Heart left ventricle (tissue), 16 donors: Measurements from ENCODE around the gene CNPY3. TPM values are rescaled to one million over a fixed set of nuclear protein-coding genes. Genes with fewer than 3 reads are reported as not detected.

Experiments
- ATAC-seq, 4 donors: fragments of 200-7000 bp; cut with Tn5 transposase; one replicate each; pipeline ENCODE4 v1.9.1; 2020 to 2022; ENCODE audit warnings: moderate library complexity in 4 of 4, mild to moderate bottlenecking in 3 of 4, moderate number of reproducible peaks in 1 of 4
- DNase-seq, 5 donors: peaks; one replicate each; pipeline ENCODE4 v3.0.0-alpha.2; 2020
- H3K27ac ChIP-seq, 12 donors: fragments of 200-600 bp; sonication (generic) in 4 of 12; one replicate each; pipeline versions ENCODE4 v1.5.0 to v1.8.0; 2016 to 2022; ENCODE audit warnings: mild to moderate bottlenecking in 2 of 12
- H3K27me3 ChIP-seq, 9 donors: fragments of 200-600 bp; sonication (generic) in 2 of 9; one replicate each; pipeline versions ENCODE4 v1.5.1 to v1.8.0; 2016 to 2022; ENCODE audit warnings: mild to moderate bottlenecking in 3 of 9
- H3K36me3 ChIP-seq, 9 donors: fragments of 200-600 bp; sonication (generic) in 2 of 9; one replicate each; pipeline versions ENCODE4 v1.5.0 to v1.8.0; 2018 to 2022; ENCODE audit warnings: mild to moderate bottlenecking in 2 of 9
- H3K4me1 ChIP-seq, 12 donors: fragments of 200-600 bp; sonication (generic) in 4 of 12; one replicate each; pipeline versions ENCODE4 v1.5.0 to v1.8.0; 2016 to 2022; ENCODE audit warnings: mild to moderate bottlenecking in 3 of 12
- H3K4me3 ChIP-seq, 12 donors: fragments of 200-600 bp; sonication (generic) in 4 of 12; one replicate each; pipeline versions ENCODE4 v1.5.0 to v1.8.0; 2017 to 2022; ENCODE audit warnings: mild to moderate bottlenecking in 9 of 12, moderate library complexity in 4 of 12
- H3K9me3 ChIP-seq, 12 donors: fragments of 200-600 bp; sonication (generic) in 4 of 12; one replicate each; pipeline versions ENCODE4 v1.5.0 to v1.8.0; 2016 to 2022; ENCODE audit warnings: mild to moderate bottlenecking in 1 of 12
- POLR2A ChIP-seq, 2 donors: fragments of 450-650 bp; IDR thresholded peaks; one replicate each; pipeline ENCODE4 v1.6.1; 2017; ENCODE audit warnings: antibody characterized with exemption in 2 of 2, mild to moderate bottlenecking in 2 of 2, moderate library complexity in 2 of 2
- whole genome bisulfite sequencing, 4 donors: extraction: QIAGEN DNeasy Blood & Tissue Kit in 2 of 4; methylation state at CpG; one replicate each; pipeline versions ENCODE4 v1.1.5 to v1.1.7; 2013 to 2018; 5-methylcytosine and 5-hydroxymethylcytosine counted together
- intact Hi-C, 10 donors: fragments of 100-400 bp; cut with DNase I; formaldehyde crosslinking; loops; one replicate each; pipeline versions ENCODE4 v1.11.1 to v1.14.2; 2022
- polyA plus RNA-seq, 2 donors: library from polyadenylated mRNA; stranded (reverse); fragments of 200-250 nt; gene quantifications; one replicate each; pipeline ENCODE4 v1.2.3, GENCODE V29; 2013
- total RNA-seq, 9 donors: library from RNA; depleted of rRNA in 2 of 9; stranded (reverse); fragments of >200 nt in 2 of 9; fragmentation: NEBNext Ultra II Directional in 3 of 9; extraction: Animal tissue kit (Norgen Biotek cat#: 25700) in 3 of 9; gene quantifications; one replicate each; pipeline versions ENCODE4 v1.1.0 to v1.2.4, GENCODE V29; 2016 to 2023
- TF ChIP-seq, protein P1 (sequence below), 12 donors: fragments of 200-600 bp; sonication (generic) in 4 of 12; IDR thresholded peaks; one replicate each; pipeline versions ENCODE4 v1.5.0 to v1.8.0; 2018 to 2022; ENCODE audit warnings: antibody characterized with exemption in 12 of 12, mild to moderate bottlenecking in 5 of 12
- donor health status: ischemic (EF 13 %, LVEDD 7.1; RV severe dilation, severe dysfunction).
- donor health status: healthy with polysubstance abuse.
- donor health status: DM: no; HTN: yes; CAD: no.
- donor health status: DM: no; HTN: no; CAD: no.
- donor health status: ischemic (EF 25% LVEDD 6.9; RV normal size, moderate dysfunction).
- donor health status: ischemic (EF 25% LVEDD 5.7; RV mildly dilated, moderate dysfunction).
- donor health status: healthy.
- donor health status: DM: yes; HTN: yes; CAD: no.
- donor health status: ischemic (EF 35%, LVEDD 5.7; RV mildly dilated, moderate dysfunction).
- donor health status: nonischemic (EF 11% LVEDD 7.7; RV severe dilation, severe dysfunction).
- donor health status: DM: yes; HTN: yes; CAD: no.
- donor health status: PGD.
- donor health status: ischemic (EF 29% LVEDD 5.4; RV normal size, mild dysfunction).
- donor health status: nonischemic (EF 23%, LVEDD 6.1; RV moderate dilation, normal function).

Gene CNPY3
- total and polyA plus RNA-seq, 11 donors: 13.8 to 44.0 (median 20.6) TPM

DNA sequence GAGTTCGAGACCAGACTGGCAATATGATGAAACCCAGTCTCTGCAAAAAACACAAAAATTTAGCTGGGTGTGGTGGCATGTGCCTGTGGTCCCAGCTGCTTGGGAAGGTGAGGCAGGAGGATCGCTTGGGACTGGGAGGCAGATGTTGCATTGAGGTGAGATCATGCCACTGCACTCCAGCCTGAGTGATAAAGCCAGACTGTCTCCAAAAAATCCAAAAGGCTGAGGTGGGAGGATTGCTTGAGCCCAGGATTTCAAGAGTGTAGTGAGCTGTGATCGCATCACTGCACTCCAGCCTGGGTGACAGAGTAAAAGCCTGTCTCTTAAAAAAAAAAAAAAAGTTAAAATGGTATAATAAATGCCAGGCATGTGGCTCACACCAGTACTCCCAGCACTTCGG is 14.7 kb upstream of the CNPY3 start:
- no peak for ATAC-seq
- Histone ChIP-seq H3K27ac (no peak overlapping the region), H3K4me3 (no peak overlapping the region), H3K4me1 (peaks cover 0 to 8% (median 3%) of the 10 kb centered on the region in 12 donors), H3K36me3 (no peaks in the 10 kb centered on the region), H3K9me3 (no peaks in the 10 kb centered on the region), H3K27me3 (peaks cover 0 to 27% (median 6%) of the 10 kb centered on the region in 9 donors)
- WGBS, 4 donors: 68 to 80% (median 79%) methylated on average over 4 of the region's 4 CpGs
- DNase-seq: no peak
- TF ChIP-seq POLR2A (IDR thresholded peaks at IDR 0.05): no peak
- TF ChIP-seq, protein P1, sequence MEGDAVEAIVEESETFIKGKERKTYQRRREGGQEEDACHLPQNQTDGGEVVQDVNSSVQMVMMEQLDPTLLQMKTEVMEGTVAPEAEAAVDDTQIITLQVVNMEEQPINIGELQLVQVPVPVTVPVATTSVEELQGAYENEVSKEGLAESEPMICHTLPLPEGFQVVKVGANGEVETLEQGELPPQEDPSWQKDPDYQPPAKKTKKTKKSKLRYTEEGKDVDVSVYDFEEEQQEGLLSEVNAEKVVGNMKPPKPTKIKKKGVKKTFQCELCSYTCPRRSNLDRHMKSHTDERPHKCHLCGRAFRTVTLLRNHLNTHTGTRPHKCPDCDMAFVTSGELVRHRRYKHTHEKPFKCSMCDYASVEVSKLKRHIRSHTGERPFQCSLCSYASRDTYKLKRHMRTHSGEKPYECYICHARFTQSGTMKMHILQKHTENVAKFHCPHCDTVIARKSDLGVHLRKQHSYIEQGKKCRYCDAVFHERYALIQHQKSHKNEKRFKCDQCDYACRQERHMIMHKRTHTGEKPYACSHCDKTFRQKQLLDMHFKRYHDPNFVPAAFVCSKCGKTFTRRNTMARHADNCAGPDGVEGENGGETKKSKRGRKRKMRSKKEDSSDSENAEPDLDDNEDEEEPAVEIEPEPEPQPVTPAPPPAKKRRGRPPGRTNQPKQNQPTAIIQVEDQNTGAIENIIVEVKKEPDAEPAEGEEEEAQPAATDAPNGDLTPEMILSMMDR (IDR thresholded peaks at IDR 0.05): no peak
- intact Hi-C loops: no loop called here

DNA sequence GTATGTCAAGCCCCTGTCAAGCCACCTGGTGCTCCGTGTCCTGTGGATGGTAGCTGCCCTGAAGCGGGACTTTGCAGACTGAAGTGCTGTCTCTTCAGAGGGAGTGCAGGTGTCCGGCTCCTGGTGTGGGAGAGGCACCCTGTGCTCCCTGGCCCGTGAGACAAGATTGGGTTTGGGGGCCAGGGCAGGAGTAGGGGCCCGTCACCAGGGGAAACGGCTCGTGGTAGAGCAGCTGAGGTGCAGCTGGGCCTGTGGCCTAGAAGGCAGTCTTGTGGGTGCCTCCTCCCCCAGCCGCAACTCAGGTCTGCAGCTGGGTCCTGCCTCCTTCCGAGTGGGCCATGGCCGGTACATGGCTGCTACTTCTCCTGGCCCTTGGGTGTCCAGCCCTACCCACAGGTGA is 13.5 kb upstream of the CNPY3 start, which contains the start of gene PTCRA:
PTCRA (plus strand) TSS at position 322 of the 400 bp plus-strand sequence; CDS start at position 339, 17 bp downstream.
- Histone ChIP-seq H3K27ac (no peak within 1 kb of the TSS), H3K4me3 (no peak within 1 kb of the TSS), H3K36me3 (no peaks in the 10 kb centered on the region), H3K4me1 (peaks cover 0 to 8% (median 3%) of the 10 kb centered on the region in 12 donors), H3K9me3 (no peaks in the 10 kb centered on the region), H3K27me3 (peaks cover 0 to 27% (median 6%) of the 10 kb centered on the region in 9 donors)
- DNase-seq (no peak), ATAC-seq (no peak)
- intact Hi-C loops: no loop called here
- no peak for TF ChIP-seq POLR2A (IDR thresholded peaks at IDR 0.05)
- TF ChIP-seq, protein P1 (IDR thresholded peaks at IDR 0.05): no peak
- 80 to 89% (median 85%) methylated on average over 7 to 10 of the region's 10 CpGs for WGBS, 4 donors

DNA sequence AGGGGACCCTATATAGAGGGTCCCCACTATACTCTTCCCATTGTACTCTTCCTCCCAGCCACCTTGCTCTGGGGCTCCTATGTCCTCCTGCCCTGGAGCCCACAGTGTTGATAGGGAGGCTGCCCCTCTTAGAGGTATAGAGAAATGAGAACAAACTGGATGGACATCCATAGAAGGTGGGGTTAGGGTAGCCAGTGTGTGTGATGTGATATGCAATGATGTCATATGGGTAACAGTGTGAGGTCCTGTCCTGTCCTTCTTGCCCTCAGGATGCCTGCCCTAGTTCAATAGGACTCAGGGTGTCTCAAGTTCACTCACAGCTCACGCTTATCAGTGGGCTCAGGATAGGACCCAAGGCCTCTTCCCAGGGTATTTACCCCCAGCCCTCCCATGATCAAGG is 13.0 kb upstream of the CNPY3 start:
- H3K27me3 ChIP-seq: peaks cover 0 to 22% (median 6%) of the 10 kb centered on the region in 9 donors
- H3K4me1 ChIP-seq: peaks cover 0 to 6% (median 3%) of the 10 kb centered on the region in 12 donors
- no peak for ATAC-seq
- intact Hi-C loops: no loop called here
- H3K4me3 ChIP-seq: no peak overlapping the region
- H3K36me3 ChIP-seq: no peaks in the 10 kb centered on the region
- H3K9me3 ChIP-seq: no peaks in the 10 kb centered on the region
- TF ChIP-seq, protein P1 (IDR thresholded peaks at IDR 0.05): no peak
- TF ChIP-seq POLR2A (IDR thresholded peaks at IDR 0.05): no peak
- H3K27ac ChIP-seq: no peak overlapping the region
- WGBS, 4 donors: 83 to 91% (median 87%) methylated on average over 1 of the region's 1 CpG
- DNase-seq: no peak

DNA sequence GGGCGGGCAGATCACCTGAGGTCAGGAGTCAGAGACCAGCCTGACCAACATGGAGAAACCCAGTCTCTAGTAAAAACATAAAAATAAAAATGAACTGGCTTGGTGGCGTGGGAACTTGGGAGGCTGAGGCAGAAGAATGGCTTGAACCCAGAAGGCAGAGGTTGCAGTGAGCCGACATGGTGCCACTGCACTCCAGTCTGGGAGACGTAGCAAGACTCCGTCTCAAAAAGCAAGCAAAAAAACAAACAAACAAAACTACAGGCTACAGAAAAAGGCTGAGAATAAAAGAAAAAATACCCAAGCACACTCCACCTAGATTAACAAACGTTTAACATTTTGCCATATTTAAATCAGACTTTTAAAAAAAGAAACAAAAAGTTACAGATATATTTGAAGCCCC is 7.5 kb upstream of the CNPY3 start:
- ATAC-seq: no peak
- no peak for DNase-seq
- no peak overlapping the region for H3K27ac ChIP-seq
- H3K4me1 ChIP-seq: peaks cover 0 to 14% (median 0%) of the 10 kb centered on the region in 12 donors
- H3K4me3 ChIP-seq: no peak overlapping the region
- intact Hi-C loops: no loop called here
- H3K9me3 ChIP-seq: no peaks in the 10 kb centered on the region
- TF ChIP-seq POLR2A (IDR thresholded peaks at IDR 0.05): no peak
- TF ChIP-seq, protein P1 (IDR thresholded peaks at IDR 0.05): no peak
- H3K27me3 ChIP-seq: peaks cover 0 to 5% (median 0%) of the 10 kb centered on the region in 9 donors
- H3K36me3 ChIP-seq: no peaks in the 10 kb centered on the region
- 70 to 77% (median 77%) methylated on average over 6 of the region's 6 CpGs for WGBS, 4 donors
